CD1c-positive myeloid dendritic cell (primary cell): ENCODE measurements around the gene GLYATL2.

ENCODE experiments used
- DNase-seq: peaks from one replicate; pipeline ENCODE4 v3.0.0-alpha.2; 2016; ENCODE audit errors: extremely low spot score

The GLYATL2 gene

GRCh38 chr11:58844361-58845005 lies at the start of gene GLYATL2:
Gene GLYATL2, minus strand, starts transcription at chr11:58844704. Its CDS starts 5,092 bp downstream, at chr11:58839612.
- DNase-seq: no peak

GRCh38 chr11:58893899-58894298 lies 49.4 kb upstream of the GLYATL2 start:
- DNase-seq: no peak

- DNase-seq: no peak
Measured at GRCh38 chr11:58888579-58888978, 44.1 kb upstream of the GLYATL2 start.

GRCh38 chr11:58887452-58887851 lies 42.9 kb upstream of the GLYATL2 start:
- no peak for DNase-seq

- DNase-seq: no peak
Measured at GRCh38 chr11:58880625-58881024, 36.1 kb upstream of the GLYATL2 start.

GRCh38 chr11:58880166-58880565 lies 35.7 kb upstream of the GLYATL2 start:
- DNase-seq: no peak

- no peak for DNase-seq
Measured at GRCh38 chr11:58867556-58867955, 23.1 kb upstream of the GLYATL2 start.

GRCh38 chr11:58866788-58867187 lies 22.3 kb upstream of the GLYATL2 start:
- no peak for DNase-seq

- DNase-seq: no peak
Measured at GRCh38 chr11:58864335-58864734, 19.8 kb upstream of the GLYATL2 start.

- DNase-seq: no peak
Measured at GRCh38 chr11:58863697-58864096, 19.2 kb upstream of the GLYATL2 start.

- no peak for DNase-seq
Measured at GRCh38 chr11:58861533-58861932, 17.0 kb upstream of the GLYATL2 start.

GRCh38 chr11:58856806-58857205 lies 12.3 kb upstream of the GLYATL2 start:
- no peak for DNase-seq

GRCh38 chr11:58845386-58845785 lies 882 bp upstream of the GLYATL2 start:
- peak; percentile 2 for DNase-seq

- no peak for DNase-seq
Measured at GRCh38 chr11:58837707-58838388, 6.7 kb downstream of the GLYATL2 start.

- no peak for DNase-seq
Measured at GRCh38 chr11:58832056-58832645, 12.4 kb downstream of the GLYATL2 start.

- DNase-seq: no peak
Measured at GRCh38 chr11:58830673-58831301, 13.7 kb downstream of the GLYATL2 start.

GRCh38 chr11:58829786-58830185 lies 14.7 kb downstream of the GLYATL2 start:
- DNase-seq: no peak

GRCh38 chr11:58813693-58814092 lies 30.8 kb downstream of the GLYATL2 start:
- DNase-seq: no peak

- DNase-seq: no peak
Measured at GRCh38 chr11:58811499-58811898, 33.0 kb downstream of the GLYATL2 start.

GRCh38 chr11:58807343-58807742 lies 37.2 kb downstream of the GLYATL2 start:
- DNase-seq: no peak

- DNase-seq: no peak
Measured at GRCh38 chr11:58805065-58805464, 39.4 kb downstream of the GLYATL2 start.

GRCh38 chr11:58801974-58802545 lies 42.4 kb downstream of the GLYATL2 start:
- DNase-seq: no peak
